ENCODE results near the gene CFAP77. TPM values are rescaled to one million over a fixed set of nuclear protein-coding genes. Genes with fewer than 3 reads are reported as not detected.
A peak's percentile ranks its signal among the peaks of the same experiment; 100 is the strongest.

The CFAP77 gene
- total and polyA plus RNA-seq, 2 of the 8 experiments (the other 6 are each of a cell fraction or from before 2014, with no cell fraction given) = 0.63 to 0.97 TPM

DNA sequence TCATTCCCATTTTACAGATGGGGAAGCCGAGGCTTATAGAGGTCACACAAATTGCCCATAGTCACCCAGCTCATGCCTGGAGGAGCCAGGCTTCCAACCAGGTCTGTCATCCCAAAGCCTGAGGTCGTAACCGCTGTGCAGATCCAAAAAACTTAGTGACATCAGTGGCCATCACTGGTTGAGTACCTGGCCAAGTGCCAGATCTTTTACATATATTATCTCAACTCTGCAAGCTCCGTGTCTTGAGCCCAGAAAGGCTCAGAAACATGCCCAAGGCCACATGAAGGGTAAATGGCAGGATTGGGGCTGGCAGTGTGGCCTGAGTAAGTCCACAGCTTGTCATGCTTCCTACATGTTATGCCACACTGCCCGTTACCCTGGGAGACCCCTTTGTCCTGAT is 13.5 kb downstream of the CFAP77 start:
- FAIRE-seq (no peak), DNase-seq (ENCODE audit: low read depth in 1 of 2, low spot score in 2 of 2) (no peak)
- ChIA-PET POLR2A (ENCODE audit: partially characterized antibody) (interaction anchor here (0.6 kb wide), 1 partner anchor 9 kb away, joined by 3 read pairs; no protein-coding TSS in a partner anchor), CTCF (ENCODE audit: partially characterized antibody) (interaction anchor here (1.1 to 2.8 kb wide), 5 partner anchors 9 to 153 kb away, joined by 3 to 11 read pairs (median 4); no protein-coding TSS in a partner anchor)
- Histone ChIP-seq H3K9ac (replicated peaks in 1 of 4; ENCODE audit: extremely low read depth in 1 of 4, low read depth in 3 of 4, low read length in 3 of 4) (no peak overlapping the region), H2BK5ac (ENCODE audit: low read depth, low read length) (no peak overlapping the region), H3K56ac (replicated peaks; ENCODE audit: insufficient read length, low read depth, low read length) (no peak overlapping the region), H2AK5ac (ENCODE audit: low read depth, low read length) (no peak overlapping the region), H3K4me3 (ENCODE audit: extremely low read depth in 1 of 4, insufficient read depth in 2 of 4, low read depth in 3 of 4, low read length in 4 of 4) (no peak overlapping the region), H2AFZ (ENCODE audit: low read length) (no peak overlapping the region), H3K4me2 (ENCODE audit: insufficient read depth in 1 of 2, low read depth in 2 of 2, low read length in 2 of 2) (no peak overlapping the region), H3K36me3 (ENCODE audit: control insufficient read depth in 2 of 4, insufficient read depth in 4 of 4, low read length in 3 of 4) (no peaks in the 10 kb centered on the region), H4K91ac (replicated peaks; ENCODE audit: insufficient read length, low read length) (no peak overlapping the region), H3K79me2 (ENCODE audit: control insufficient read depth in 1 of 2, insufficient read depth in 2 of 2, low read length in 2 of 2) (no peaks in the 10 kb centered on the region), H2BK120ac (replicated peaks; ENCODE audit: low read depth, low read length) (no peak overlapping the region), H3K4ac (replicated peaks; ENCODE audit: insufficient read length, low read depth, low read length) (no peak overlapping the region), H3K27me3 (replicated peaks in 1 of 4; ENCODE audit: control insufficient read depth in 3 of 4, extremely low read depth in 1 of 4, insufficient read depth in 3 of 4, low read length in 3 of 4) (peaks cover 0 to 10% (median 2%) of the 10 kb centered on the region in 4 experiments; a peak in 5 of 7 replicates), H4K8ac (ENCODE audit: extremely low read depth, insufficient read depth, low read length) (no peak overlapping the region), H3K18ac (ENCODE audit: extremely low read depth, low read length) (no peak overlapping the region), H3K4me1 (replicated peaks in 1 of 4; ENCODE audit: control insufficient read depth in 3 of 4, insufficient read depth in 4 of 4, low read length in 3 of 4) (peaks cover 4 to 16% (median 13%) of the 10 kb centered on the region in 4 experiments; a peak in 6 of 7 replicates), H3K23ac (ENCODE audit: insufficient read length) (no peak overlapping the region), H3K23me2 (ENCODE audit: low read depth, low read length) (no peaks in the 10 kb centered on the region), H2BK12ac (ENCODE audit: low read depth, low read length) (no peak overlapping the region), H2BK15ac (ENCODE audit: low read length) (0 out of 2 replicates have a peak overlapping the region, but pooled peaks have one; percentile 21), H3K14ac (ENCODE audit: insufficient read length) (no peak overlapping the region), H4K5ac (ENCODE audit: insufficient read length, low read depth, low read length) (no peak overlapping the region), H2BK20ac (ENCODE audit: low read length) (no peak overlapping the region), H3K79me1 (ENCODE audit: low read depth, low read length) (no peaks in the 10 kb centered on the region), H4K20me1 (replicated peaks in 1 of 2; ENCODE audit: control insufficient read depth in 1 of 2, insufficient read depth in 2 of 2, low read length in 2 of 2) (no peaks in the 10 kb centered on the region), H3K27ac (ENCODE audit: low read depth, low read length) (no peak overlapping the region), H3K9me3 (ENCODE audit: insufficient read depth in 2 of 2, low read depth in 1 of 2, low read length in 1 of 2) (no peaks in the 10 kb centered on the region)
- WGBS, 2 experiments (ENCODE audit: extremely low coverage in 1 of 2, insufficient coverage in 1 of 2, insufficient read length in 1 of 2, insufficient replicate concordance in 2 of 2, low coverage in 1 of 2, low lambda C conversion rate in 2 of 2, missing lambda C conversion rate in 1 of 2) = 91% methylated on average over 5 of the region's 5 CpGs; no CpG with 5 or more reads in 1 of the 2 experiments
- TF ChIP-seq SP4 (IDR thresholded peaks at IDR 0.05; ENCODE audit: low read length) (no peak), ATF2 (IDR thresholded peaks at IDR 0.05; ENCODE audit: low read length) (no peak), NRF1 (IDR thresholded peaks at IDR 0.05; ENCODE audit: low read depth, low read length) (no peak), CEBPB (IDR thresholded peaks at IDR 0.05; ENCODE audit: low read depth, low read length) (no peak), SRF (IDR thresholded peaks at IDR 0.05; ENCODE audit: low read depth, low read length) (no peak), ZNF274 (IDR thresholded peaks at IDR 0.05; ENCODE audit: borderline replicate concordance, extremely low read depth, low read length) (no peak), GTF2F1 (IDR thresholded peaks at IDR 0.05; ENCODE audit: borderline replicate concordance, low read depth, low read length) (no peak), JUND (IDR thresholded peaks at IDR 0.05; ENCODE audit: low read length) (no peak), CTBP2 (IDR thresholded peaks at IDR 0.05; ENCODE audit: borderline replicate concordance, insufficient read depth, insufficient read length, low read length) (no peak), TAF1 (IDR thresholded peaks at IDR 0.05; ENCODE audit: low read depth, low read length) (no peak), YY1 (IDR thresholded peaks at IDR 0.05; ENCODE audit: low read depth, low read length) (no peak), SAP30 (IDR thresholded peaks at IDR 0.05; ENCODE audit: insufficient read depth, insufficient replicate concordance, low read length) (no peak), SUZ12 (IDR thresholded peaks at IDR 0.05; ENCODE audit: low read length) (no peak)

Measured in H1 (cell line).